OCI-LY1 (cell line): Measurements from ENCODE around the gene ZBTB20.

Experiments
- H2AFZ ChIP-seq: fragments of 200-600 bp; sonication (generic), shearing (Covaris generic); 2 replicates; pipeline ENCODE4 v1.6.0; 2014; ENCODE audit warnings: antibody characterized with exemption, mild to moderate bottlenecking, low read length
- H3F3A ChIP-seq: fragments of 200-600 bp; sonication (generic), shearing (Covaris generic); 2 replicates; pipeline ENCODE4 v1.6.0; 2014; ENCODE audit warnings: mild to moderate bottlenecking, antibody characterized with exemption, low read length, moderate library complexity; ENCODE audit not compliant: insufficient read depth
- H3K27ac ChIP-seq: fragments of 200-600 bp; sonication (generic); 2 replicates; pipeline ENCODE4 v1.5.1; 2014; ENCODE audit warnings: low read length, mixed run types, mild to moderate bottlenecking, low read depth; ENCODE audit not compliant: poor library complexity, severe bottlenecking
- H3K27me3 ChIP-seq: fragments of 200-600 bp; sonication (generic); 2 replicates; pipeline ENCODE4 v1.6.0; 2014; ENCODE audit warnings: antibody characterized with exemption, mild to moderate bottlenecking, low read length, moderate library complexity; ENCODE audit not compliant: insufficient read depth
- H3K36me3 ChIP-seq: fragments of 200-600 bp; sonication (generic); 2 replicates; pipeline ENCODE4 v1.6.1; 2014; ENCODE audit warnings: mild to moderate bottlenecking, antibody characterized with exemption, low read length, moderate library complexity, mixed read lengths; ENCODE audit not compliant: insufficient read depth
- H3K4me1 ChIP-seq: fragments of 200-600 bp; sonication (generic); 2 replicates; pipeline ENCODE4 v1.5.1; 2014; ENCODE audit warnings: mild to moderate bottlenecking, low read length, moderate library complexity; ENCODE audit not compliant: insufficient read depth, severe bottlenecking
- H3K4me2 ChIP-seq: fragments of 200-600 bp; sonication (generic), shearing (Covaris generic); 2 replicates; pipeline ENCODE4 v1.6.1; 2014; ENCODE audit warnings: low read length
- H3K4me3 ChIP-seq: fragments of 200-600 bp; sonication (generic); 2 replicates; pipeline ENCODE4 v1.5.1; 2014; ENCODE audit warnings: low read length, low read depth, mild to moderate bottlenecking, mixed read lengths; ENCODE audit not compliant: poor library complexity, severe bottlenecking
- H3K79me2 ChIP-seq: fragments of 200-600 bp; shearing (Covaris generic); 2 replicates; pipeline ENCODE4 v1.6.1; 2016; ENCODE audit warnings: mixed run types, low read length, mixed read lengths; ENCODE audit not compliant: insufficient read depth
- H3K9ac ChIP-seq: fragments of 200-600 bp; sonication (generic), shearing (Covaris generic); 2 replicates; pipeline ENCODE4 v1.6.1; 2014; ENCODE audit warnings: mild to moderate bottlenecking, low read length, mixed read lengths
- H3K9me2 ChIP-seq: fragments of 200-600 bp; sonication (generic), shearing (Covaris generic); 2 replicates; pipeline ENCODE4 v1.6.1; 2014; ENCODE audit warnings: low read depth, mild to moderate bottlenecking, low read length, mixed read lengths
- H3K9me3 ChIP-seq: fragments of 200-600 bp; shearing (Covaris generic); 2 replicates; pipeline ENCODE4 v1.6.1; 2014; ENCODE audit warnings: low read length, mixed read lengths
- H4K20me1 ChIP-seq: fragments of 200-600 bp; sonication (generic), shearing (Covaris generic); 2 replicates; pipeline ENCODE4 v1.6.0; 2016; ENCODE audit warnings: mild to moderate bottlenecking, low read length; ENCODE audit not compliant: insufficient read depth
- EZH2 ChIP-seq: fragments of 200-600 bp; sonication (generic), shearing (Covaris generic); IDR thresholded peaks from 2 replicates; pipeline ENCODE4 v1.8.0; 2017; ENCODE audit warnings: borderline replicate concordance, mixed run types, mild to moderate bottlenecking, antibody characterized with exemption, low read length, moderate library complexity, mixed read lengths
- TF ChIP-seq, protein P1 (sequence below): fragments of 200-600 bp; sonication (generic), shearing (Covaris generic); IDR thresholded peaks from 2 replicates; pipeline ENCODE4 v1.5.1; 2017; ENCODE audit warnings: mild to moderate bottlenecking, antibody characterized with exemption, low read length, moderate library complexity, mixed read lengths

Gene ZBTB20

GRCh38 chr3:114567771-114568170 is 579.3 kb downstream of the ZBTB20 start:
- Histone ChIP-seq H4K20me1 (no peaks in the 10 kb centered on the region), H3K36me3 (no peaks in the 10 kb centered on the region), H3K79me2 (no peaks in the 10 kb centered on the region), H3F3A (no peaks in the 10 kb centered on the region), H3K4me1 (no peaks in the 10 kb centered on the region), H3K9me2 (no peaks in the 10 kb centered on the region), H3K27ac (no peak overlapping the region), H3K4me2 (no peak overlapping the region), H3K9ac (no peak overlapping the region), H3K9me3 (no peaks in the 10 kb centered on the region), H3K27me3 (no peaks in the 10 kb centered on the region), H2AFZ (no peak overlapping the region), H3K4me3 (no peak overlapping the region)
- TF ChIP-seq EZH2 = no peak
- TF ChIP-seq, protein P1, sequence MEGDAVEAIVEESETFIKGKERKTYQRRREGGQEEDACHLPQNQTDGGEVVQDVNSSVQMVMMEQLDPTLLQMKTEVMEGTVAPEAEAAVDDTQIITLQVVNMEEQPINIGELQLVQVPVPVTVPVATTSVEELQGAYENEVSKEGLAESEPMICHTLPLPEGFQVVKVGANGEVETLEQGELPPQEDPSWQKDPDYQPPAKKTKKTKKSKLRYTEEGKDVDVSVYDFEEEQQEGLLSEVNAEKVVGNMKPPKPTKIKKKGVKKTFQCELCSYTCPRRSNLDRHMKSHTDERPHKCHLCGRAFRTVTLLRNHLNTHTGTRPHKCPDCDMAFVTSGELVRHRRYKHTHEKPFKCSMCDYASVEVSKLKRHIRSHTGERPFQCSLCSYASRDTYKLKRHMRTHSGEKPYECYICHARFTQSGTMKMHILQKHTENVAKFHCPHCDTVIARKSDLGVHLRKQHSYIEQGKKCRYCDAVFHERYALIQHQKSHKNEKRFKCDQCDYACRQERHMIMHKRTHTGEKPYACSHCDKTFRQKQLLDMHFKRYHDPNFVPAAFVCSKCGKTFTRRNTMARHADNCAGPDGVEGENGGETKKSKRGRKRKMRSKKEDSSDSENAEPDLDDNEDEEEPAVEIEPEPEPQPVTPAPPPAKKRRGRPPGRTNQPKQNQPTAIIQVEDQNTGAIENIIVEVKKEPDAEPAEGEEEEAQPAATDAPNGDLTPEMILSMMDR = no peak

- no peak overlapping the region for H3K4me2 ChIP-seq
These were observed 580.3 kb downstream of the ZBTB20 start for GRCh38 chr3:114566767-114567166.

GRCh38 chr3:114566162-114566755 is 580.8 kb downstream of the ZBTB20 start:
- H3K36me3 ChIP-seq = no peaks in the 10 kb centered on the region
- no peaks in the 10 kb centered on the region for H3K9me3 ChIP-seq
- H4K20me1 ChIP-seq = no peaks in the 10 kb centered on the region
- H3K27ac ChIP-seq = no peak overlapping the region
- TF ChIP-seq, protein P1 = no peak
- TF ChIP-seq EZH2 = no peak
- H3K27me3 ChIP-seq = no peaks in the 10 kb centered on the region
- no peaks in the 10 kb centered on the region for H3K79me2 ChIP-seq
- no peaks in the 10 kb centered on the region for H3K4me1 ChIP-seq
- H3K4me3 ChIP-seq = no peak overlapping the region
- H3K4me2 ChIP-seq = no peak overlapping the region
- H3K9me2 ChIP-seq = no peaks in the 10 kb centered on the region
- H3K9ac ChIP-seq = no peak overlapping the region
- H2AFZ ChIP-seq = no peak overlapping the region
- H3F3A ChIP-seq = no peaks in the 10 kb centered on the region

More at GRCh38 chr3:114566767-114567166, 580.3 kb downstream of the ZBTB20 start:
- Histone ChIP-seq H3K27ac (no peak overlapping the region), H3K4me1 (no peaks in the 10 kb centered on the region), H3F3A (no peaks in the 10 kb centered on the region), H3K9ac (no peak overlapping the region), H3K27me3 (no peaks in the 10 kb centered on the region), H3K9me2 (no peaks in the 10 kb centered on the region), H3K4me3 (no peak overlapping the region), H4K20me1 (no peaks in the 10 kb centered on the region), H2AFZ (no peak overlapping the region), H3K79me2 (no peaks in the 10 kb centered on the region), H3K9me3 (no peaks in the 10 kb centered on the region), H3K36me3 (no peaks in the 10 kb centered on the region)
- no peak for TF ChIP-seq EZH2
- TF ChIP-seq, protein P1 = no peak
